GM12874 (cell line): ENCODE results near the gene ASB3.

Source experiments
- TF ChIP-seq, protein P1 (sequence below): IDR thresholded peaks from 2 replicates; pipeline ENCODE4 v1.5.1; 2011; ENCODE audit warnings: low read depth, mild to moderate bottlenecking, control low read depth, low read length, moderate library complexity; ENCODE audit not compliant: insufficient read depth

The ASB3 gene

GRCh38 chr2:53727921-53728320 is 58.8 kb downstream of the ASB3 start:
- TF ChIP-seq, protein P1, sequence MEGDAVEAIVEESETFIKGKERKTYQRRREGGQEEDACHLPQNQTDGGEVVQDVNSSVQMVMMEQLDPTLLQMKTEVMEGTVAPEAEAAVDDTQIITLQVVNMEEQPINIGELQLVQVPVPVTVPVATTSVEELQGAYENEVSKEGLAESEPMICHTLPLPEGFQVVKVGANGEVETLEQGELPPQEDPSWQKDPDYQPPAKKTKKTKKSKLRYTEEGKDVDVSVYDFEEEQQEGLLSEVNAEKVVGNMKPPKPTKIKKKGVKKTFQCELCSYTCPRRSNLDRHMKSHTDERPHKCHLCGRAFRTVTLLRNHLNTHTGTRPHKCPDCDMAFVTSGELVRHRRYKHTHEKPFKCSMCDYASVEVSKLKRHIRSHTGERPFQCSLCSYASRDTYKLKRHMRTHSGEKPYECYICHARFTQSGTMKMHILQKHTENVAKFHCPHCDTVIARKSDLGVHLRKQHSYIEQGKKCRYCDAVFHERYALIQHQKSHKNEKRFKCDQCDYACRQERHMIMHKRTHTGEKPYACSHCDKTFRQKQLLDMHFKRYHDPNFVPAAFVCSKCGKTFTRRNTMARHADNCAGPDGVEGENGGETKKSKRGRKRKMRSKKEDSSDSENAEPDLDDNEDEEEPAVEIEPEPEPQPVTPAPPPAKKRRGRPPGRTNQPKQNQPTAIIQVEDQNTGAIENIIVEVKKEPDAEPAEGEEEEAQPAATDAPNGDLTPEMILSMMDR, result no peak

DNA sequence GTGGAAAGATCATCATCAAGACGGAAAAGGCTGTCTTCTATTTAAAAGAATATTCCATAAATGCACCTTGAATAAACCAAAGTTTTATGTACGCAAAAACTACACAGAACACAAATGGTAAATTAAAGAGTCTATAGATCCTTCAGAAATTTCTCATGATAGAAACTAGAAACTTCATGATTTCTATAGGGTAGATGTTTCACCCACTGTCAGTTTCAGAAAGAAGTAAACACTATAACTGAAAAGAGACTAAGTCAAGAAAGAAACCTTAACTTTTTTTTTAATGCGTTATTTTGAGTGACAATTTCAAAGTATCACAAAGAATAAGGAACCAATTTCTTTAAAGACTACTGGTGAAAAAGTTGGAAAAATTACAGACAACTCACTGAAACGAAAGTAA is 61.1 kb downstream of the ASB3 start:
- TF ChIP-seq, protein P1, result no peak

GRCh38 chr2:53724536-53724935 is 62.2 kb downstream of the ASB3 start:
- TF ChIP-seq, protein P1, result no peak

DNA sequence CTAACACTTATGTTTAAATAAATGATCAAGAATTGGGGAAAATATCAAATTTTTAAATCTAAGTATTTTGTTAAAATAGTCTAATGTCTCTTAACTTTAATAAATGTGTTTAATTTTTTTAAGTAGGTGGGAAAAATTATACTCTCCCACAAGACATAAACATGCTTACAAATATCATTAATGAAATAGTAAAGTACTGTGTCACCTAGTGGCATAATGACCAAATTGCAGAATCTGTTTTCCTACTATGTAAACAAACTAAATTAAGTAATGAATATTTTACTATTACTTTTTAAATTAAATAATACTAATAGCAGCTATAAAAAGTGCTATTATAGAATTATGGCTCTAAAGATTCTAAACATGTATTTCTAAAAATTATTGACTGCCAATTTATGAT is 71.2 kb downstream of the ASB3 start:
- TF ChIP-seq, protein P1, result no peak

- TF ChIP-seq, protein P1, result no peak
Observed at GRCh38 chr2:53711271-53711780, 75.4 kb downstream of the ASB3 start.

DNA sequence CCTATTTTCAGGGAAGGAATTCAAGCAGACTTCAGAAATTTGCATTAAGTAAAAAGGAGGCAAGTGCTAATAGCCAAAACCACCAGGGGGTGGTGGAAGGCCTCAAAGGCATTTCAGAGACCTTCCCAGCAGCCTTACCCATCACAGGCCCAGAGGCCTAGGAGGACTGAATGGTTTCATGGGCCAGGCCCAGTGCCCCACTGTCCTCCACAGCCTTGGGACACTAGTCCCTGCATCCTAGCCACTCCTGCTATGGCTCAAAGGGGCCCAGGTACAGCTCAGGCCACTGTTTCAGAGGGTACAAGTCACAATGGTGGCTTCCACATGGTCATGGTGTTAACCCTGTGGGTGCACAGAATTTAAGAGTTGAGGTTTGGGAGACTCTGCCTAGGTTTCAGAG is 77.8 kb downstream of the ASB3 start:
- TF ChIP-seq, protein P1, result no peak

- TF ChIP-seq, protein P1, result no peak
Observed at GRCh38 chr2:53701221-53701620, 85.5 kb downstream of the ASB3 start.
